Putamen (tissue), 1 donor: ENCODE results near the gene HSPB1.
"Not testable (repeated sequence)": the region's sequence is repeated elsewhere in the genome, so short reads cannot be mapped to it uniquely, and the experiment has no call there.

ENCODE experiments used
- DNase-seq: peaks from one replicate; pipeline ENCODE4 v3.0.0-alpha.2; 2016; ENCODE audit warnings: low spot score

HSPB1 gene

DNA sequence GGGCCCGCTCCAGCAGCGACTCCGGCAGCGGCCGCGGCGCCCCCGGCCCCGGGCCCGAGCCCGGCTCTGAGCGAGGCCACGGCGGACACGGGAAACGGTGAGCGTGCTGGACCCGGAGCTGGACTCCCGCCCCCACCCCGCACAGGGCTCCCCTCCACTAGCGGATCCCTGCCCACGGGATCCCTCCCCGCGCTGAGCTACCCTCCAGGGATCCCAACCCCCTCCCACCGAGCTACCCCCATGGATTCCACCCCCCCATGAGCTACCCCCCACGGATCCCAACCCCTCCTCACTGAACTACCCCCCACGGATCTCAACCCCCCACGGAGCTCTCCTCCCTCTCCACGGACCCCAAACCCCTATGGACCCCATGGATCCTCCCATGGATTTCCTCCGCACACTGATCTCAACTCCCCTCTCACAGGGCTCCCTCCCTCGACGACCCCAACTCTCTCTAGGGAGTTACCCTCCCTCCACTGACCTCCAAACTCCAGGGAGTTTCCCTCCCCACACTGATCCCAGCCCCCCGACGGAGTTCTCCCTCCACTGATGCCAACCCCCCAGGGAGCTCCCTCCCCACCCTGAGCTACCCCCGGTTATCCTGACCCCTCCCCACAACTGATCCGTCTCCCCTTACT is 20.6 kb upstream of the HSPB1 start:
- no peak for DNase-seq

DNA sequence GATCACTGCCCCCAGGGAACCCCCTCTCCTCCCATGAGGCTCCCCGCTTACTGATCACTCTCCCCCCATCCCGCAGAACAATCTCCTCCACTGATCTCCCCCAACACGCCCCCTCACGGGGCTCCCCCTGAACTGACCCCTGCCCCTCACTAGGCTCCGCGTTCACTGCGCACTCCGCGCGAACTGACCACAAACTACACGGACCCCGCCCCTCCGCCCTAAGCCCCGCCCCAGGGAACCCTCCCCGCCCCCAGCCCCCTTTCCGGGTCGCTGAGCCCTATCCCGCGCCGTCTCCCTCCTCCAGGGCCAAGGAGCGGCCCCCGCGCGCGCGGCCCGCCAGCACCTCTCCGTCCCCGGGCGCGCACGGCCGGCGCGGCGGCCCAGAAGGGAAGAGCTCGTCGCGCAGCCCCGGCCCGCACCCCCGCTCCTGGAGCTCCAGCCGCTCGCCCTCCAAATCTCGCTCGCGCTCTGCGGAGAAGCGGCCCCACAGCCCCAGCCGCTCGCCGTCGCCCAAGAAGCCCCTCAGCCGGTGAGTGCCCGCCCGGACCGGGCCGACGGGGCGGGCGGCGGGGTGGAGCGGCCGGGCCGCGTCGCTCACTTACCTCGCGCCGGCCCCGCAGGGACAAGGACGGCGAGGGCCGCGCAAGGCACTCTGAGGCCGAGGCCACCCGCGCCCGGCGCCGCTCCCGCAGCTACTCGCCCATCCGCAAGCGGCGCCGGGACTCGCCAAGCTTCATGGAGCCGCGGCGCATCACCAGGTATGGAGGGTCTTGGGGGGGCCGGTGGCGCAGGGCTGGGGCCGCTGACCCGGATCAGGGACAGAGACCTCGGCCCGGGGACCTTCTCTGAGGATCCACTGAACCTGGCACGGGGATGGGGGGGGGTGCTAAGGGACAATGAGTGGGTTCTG is 19.9 kb upstream of the HSPB1 start:
- no peak for DNase-seq

DNA sequence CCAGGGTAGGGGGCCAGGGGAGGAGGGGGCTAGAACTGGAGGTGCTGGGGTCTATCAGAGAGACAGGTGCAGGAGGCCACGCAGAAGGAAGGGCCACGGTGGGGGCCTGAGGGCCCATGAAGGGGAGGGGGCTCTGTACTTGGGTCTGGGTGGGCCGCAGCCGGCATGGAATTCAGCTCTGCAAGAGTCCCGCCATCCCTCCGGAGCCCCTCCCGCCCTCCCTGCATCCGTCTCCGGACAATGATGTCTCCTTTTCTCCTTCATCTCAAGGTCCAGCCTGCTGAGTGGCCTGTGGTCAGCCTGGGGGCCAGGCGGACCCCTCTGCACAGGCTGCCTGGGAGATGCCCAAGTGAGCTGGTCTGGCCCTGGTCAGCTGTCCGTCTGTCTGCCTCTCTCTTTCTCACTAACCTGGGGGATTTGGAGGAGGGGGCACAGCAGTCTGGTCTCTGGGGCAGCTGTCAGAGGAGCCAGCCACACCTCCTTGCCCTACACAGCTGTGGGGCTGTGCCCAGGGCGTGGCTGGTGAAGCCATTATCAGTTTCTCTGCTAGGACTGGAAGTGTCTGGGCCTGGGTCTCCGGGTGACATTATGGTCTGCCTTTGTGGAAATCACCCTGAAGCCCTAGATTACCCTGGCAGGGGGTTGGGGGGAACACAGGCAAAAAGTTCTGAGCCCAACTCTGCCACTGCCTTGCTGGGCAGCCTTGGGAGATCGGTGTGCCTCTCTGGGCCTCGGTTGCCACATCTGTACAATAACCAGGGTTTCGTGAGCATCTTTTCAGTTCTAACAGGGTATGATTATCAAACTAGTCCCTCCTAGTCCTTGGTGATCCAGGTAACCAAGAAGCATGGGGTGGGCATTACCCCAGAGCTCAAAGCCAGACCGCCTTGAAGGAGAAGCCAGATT is 19.0 kb upstream of the HSPB1 start:
- no peak for DNase-seq

DNA sequence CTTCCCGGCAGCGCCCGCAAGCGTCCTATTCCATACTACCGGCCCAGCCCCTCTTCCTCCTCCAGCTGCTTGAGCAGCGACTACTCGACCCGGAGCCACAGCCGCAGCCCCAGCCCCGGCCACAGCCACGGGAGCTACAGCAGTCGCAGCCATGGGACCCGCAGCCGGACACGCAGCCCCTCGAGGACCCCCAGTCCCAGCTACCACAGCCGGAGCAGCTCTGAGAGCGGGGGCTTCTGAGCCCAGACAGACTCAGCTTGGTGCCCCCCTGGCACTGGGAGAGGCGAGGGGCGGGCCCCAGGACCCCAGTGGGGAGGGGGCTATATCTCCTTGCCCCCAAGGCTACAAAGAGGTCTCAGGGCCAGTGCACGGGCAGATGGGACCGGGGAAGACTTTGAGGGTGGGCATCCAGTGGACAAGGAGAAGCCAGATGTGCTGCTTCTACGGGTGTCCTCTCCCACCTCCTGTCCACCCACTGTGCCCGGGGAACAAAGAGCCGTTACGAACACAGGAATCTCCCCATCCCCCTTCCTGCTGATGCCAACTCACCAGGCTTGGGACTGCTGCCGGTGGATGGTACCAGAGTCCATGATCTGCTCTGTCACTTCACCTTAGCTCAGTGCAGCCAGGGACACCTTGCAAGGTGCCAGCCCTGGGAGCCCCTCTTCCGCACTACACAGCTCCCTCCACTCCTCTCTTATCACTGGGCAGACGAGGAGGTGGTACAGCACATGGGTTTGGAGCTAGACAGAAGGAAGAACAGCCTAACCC is 16.7 kb upstream of the HSPB1 start:
- no peak for DNase-seq

DNA sequence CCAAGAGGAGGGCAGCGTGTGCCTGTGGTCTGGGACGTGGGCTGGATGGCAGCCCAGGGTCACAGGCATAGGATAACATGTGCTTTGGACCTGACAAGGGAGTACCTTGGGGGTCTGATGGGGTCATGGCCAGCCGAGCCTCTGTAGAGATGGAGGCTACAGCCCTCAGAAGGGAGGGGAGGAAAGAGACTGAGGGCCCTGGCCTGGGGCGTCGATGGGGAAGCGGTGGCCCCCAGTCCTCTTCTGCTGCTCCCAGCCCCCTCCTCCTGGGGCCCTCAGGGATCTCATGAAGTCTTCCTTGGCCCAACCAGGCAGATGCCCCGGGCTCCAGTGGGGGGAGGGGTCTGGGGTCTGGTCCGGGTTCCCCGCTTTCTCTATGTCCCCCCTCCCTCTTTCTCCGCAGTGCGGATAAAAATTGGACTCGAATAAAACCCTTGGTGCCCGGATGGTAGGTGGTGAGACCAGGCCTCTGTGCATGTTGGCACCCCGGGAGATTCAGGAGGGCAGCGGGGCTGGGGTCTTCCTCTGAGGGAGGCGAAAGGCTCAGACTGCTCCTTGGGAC is 15.6 kb upstream of the HSPB1 start:
- DNase-seq: no peak

DNA sequence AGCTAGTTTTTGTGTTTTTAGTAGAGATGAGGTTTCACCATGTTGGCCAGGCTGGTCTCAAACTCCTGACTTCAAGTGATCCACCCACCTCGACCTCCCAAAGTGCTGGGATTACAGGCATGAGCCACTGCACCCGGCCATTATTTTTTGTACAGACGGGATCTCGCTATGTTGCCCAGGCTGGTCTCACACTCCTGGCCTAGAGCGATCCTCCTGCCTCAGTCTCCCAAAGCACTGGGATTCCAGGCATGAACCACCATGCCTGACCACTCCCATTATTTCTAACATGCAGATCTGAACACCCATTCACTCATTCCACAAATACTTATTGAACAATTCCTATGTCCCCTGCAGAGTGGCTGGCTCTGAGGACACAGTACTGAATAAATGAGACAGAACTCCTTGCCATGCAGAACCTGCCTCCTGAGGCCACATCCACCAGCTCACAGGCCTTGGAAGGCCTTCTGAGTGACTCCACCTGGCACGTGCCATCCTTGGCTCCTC is 11.6 kb upstream of the HSPB1 start:
- not testable (repeated sequence) for DNase-seq

DNA sequence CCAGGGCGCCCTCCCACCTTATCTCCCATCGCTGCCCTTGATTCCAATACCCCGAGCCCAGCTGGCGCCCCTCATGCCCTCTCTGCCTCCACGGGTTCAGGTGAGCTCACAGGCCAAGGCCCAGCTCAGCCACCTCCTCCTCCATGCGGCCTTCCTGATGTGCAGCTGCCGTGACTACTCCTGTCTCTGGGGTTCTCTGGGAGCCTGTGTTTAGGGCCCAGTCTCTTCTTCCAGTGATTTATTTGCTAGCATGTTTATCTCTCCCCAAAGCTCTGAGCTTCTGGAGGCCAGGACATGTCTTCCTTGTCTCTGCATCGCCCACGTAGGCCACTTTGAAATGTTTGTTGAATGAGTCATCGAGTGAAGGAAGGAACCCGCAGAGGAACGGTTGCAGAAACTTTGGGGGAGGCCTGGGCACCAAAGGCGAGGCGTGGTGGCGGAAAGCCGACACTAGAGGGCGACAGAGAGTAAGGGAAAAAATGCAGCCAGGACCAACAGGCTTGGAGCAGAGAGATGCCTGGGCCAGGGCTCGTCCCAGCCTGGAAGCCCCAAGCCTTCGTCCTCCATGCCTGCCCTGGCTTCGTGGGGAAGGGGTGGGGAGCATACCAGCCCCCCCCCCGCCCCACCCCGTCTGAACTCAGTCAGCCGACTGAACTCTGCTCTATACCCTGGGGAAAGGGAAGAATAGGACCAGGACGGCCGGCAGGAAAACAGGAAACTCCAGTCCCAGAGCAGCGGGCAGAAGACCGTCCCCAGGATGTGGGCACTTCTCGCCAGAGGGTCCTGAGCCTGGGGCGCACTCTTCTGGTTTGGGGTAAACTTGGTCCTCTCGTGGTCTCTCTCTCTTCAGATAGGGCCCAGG is 10.9 kb upstream of the HSPB1 start:
- peak; percentile 92 for DNase-seq

DNA sequence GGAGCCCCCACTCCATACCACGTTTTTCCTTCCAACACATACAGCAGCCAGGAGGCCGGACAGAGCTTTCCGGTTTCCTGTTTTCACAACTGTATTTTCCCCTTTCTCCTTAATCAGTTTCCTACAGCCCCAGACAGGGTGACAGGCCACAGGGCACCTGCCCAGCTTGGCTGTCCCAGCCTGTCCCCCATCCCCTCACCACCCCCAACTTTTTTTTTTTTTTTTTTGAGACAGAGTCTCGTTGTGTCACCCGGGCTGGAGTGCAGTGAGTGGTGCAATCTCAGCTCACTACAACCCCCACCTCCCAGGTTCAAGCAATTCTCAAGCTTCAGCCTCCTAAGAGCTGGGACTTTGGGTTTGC is 10.3 kb upstream of the HSPB1 start:
- no peak for DNase-seq

DNA sequence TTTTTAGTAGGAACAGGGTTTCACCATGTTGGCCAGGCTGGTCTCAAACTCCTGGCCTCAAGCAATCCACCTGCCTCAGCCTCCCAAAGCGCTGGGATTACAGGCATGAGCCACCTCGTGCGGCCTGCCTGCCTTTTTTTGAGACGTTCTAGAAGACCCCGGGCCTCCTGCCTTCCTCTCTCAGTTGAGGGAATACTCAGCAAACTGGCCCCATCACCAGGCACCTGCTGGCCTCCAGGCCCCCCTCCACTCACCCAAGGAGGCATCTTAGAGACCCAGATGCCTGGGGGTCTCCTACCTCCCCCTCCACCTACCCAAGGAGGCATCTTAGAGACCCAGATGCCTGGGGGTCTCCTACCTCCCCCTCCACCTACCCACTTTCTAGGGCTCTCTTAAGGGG is 9.6 kb upstream of the HSPB1 start:
- not testable (repeated sequence) for DNase-seq

DNA sequence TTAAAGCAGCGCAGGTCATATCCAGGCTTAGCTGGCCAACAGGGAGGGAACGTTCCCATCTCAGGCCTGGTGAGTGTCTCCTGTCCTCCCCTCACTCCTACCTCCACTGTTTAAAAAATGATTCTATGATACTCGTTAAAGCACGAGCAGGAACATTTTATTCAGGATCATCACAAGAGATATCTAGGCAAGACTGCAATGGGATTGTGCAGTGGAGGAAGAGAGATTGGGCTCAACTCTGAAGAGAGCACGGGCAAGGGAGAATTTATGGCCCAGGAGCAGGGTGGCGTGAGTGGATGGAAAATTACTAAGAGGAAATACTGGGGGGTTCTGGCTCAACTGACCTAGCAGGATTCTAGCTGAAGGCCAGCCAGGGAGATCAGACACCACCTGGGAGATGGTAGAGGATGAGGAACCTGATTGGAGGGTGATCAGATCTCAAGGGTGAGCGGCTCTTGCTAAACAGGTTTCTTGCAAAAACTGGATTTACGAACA is 9.0 kb upstream of the HSPB1 start:
- no peak for DNase-seq

DNA sequence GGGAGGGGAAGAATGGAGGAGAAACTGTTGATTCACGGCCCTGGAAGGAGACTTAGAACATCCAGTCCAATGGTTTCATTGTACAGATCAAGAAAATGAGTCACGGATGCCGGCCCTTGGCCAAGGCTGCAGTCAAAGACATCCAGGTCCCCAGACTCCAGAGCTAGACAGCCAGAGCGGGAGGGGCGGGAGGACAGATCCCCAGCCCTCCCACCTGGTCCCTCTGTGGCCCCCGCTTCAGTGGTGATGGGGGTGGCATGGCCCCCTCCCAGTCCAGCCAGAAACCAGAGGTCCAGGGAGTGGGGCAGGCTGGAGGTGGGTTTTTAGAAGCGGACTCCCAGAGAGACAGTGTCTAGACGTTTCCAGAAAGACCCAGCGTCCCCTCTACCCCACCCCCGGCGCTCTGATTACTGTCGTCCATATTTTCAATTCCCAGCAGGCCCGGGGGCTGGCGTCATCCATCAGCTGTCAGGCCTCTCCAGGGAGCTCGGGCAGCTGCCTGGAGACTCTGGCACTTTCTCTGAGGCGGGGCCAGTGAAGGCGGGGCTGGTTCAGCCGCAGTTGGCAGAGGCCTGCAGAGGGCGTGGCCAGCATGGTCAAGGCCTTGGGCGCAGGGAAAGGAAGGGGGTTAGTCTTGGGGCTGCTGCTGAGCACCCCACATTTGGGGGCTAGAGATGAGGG is 8.0 kb upstream of the HSPB1 start:
- DNase-seq: peak; percentile 94

DNA sequence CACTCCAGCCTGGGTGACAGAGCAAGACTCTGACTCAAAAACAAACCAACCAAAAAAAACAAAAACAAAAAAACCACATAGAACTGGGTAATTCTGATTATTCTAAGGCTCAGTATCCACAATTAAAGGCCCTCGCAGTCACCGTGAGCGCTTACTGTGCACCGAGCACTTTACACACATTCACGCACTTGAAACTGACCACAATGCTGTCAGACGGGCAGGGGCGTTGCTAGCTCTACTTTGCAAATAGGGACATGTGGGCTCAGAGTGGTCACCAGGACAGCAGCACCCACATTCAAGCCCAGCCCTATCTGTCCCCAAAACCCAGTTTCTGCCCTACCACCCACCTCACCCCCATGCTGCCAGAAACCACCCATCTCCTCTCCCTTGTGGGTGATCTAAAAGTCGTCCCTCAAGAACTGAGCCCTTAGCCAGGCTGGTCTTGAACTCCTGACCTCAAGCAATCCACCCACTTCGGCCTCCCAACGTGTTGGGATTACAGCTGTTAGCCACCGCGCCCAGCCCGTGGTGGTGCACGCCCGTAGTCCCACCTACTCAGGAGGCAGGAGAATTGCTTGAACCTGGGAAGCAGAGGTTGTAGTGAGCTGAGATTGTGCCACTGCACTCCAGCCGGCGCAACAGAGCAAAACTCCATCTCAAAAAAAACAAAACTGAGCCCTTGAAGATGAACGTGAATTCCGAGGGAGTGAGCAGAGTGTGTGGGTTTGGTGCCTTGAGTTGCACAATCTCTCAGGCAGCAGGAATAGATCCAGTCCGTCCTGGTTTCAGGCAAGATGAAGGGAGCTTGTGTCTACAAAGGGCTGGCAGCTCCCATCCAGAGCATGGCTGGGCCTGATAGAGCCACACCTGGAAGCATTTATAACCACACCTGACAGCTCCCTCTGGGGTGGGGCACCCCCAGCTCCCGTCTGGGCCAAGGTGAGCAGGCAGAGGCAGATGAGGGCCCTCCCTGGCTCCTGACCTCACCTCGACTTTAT is 5.4 kb upstream of the HSPB1 start:
- DNase-seq: no peak

DNA sequence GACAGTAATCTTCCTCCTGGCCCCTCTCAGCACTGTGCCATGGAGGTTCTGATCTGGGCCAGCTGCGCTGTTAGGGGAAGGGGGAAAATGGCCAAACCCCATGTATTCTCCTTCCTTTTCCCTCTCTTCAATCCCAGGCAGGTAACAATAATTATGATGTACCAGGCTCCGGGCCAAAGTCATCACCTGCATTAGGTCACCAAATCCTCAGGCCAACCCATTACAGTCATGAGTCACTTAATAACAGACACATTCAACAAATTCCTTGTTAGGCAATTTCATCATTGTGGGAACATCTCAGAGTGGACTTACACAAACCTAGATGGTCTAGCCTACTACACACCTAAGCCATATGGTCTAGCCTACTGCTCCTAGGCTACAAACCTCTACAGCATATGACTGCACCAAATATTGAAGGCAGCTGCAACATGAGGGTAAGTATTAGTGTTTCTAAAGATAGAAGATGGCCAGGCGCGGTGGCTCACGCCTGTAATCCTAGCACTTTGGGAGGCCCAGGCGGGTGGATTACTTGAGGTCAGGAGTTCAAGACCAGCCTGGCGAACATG is 2.2 kb upstream of the HSPB1 start:
- DNase-seq: no peak

DNA sequence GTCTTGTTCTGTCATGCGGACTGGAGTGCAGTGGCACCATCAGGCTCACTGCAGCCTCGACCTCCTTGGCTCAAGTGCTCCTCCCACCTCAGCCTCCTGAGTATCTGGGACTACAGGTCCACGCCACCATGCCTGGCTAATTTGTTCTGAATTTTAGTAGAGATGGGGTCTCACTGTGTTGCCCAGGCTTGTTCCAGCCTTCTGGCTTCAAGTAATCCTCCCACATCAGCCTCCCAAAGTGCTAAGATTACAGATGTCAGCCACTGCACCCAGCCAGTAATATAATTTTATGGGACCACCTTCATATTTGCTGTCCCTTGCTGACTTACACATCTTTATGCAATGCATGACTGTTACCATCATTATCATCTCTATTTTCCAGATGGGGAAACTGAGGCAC is 1.5 kb upstream of the HSPB1 start:
- no peak for DNase-seq

DNA sequence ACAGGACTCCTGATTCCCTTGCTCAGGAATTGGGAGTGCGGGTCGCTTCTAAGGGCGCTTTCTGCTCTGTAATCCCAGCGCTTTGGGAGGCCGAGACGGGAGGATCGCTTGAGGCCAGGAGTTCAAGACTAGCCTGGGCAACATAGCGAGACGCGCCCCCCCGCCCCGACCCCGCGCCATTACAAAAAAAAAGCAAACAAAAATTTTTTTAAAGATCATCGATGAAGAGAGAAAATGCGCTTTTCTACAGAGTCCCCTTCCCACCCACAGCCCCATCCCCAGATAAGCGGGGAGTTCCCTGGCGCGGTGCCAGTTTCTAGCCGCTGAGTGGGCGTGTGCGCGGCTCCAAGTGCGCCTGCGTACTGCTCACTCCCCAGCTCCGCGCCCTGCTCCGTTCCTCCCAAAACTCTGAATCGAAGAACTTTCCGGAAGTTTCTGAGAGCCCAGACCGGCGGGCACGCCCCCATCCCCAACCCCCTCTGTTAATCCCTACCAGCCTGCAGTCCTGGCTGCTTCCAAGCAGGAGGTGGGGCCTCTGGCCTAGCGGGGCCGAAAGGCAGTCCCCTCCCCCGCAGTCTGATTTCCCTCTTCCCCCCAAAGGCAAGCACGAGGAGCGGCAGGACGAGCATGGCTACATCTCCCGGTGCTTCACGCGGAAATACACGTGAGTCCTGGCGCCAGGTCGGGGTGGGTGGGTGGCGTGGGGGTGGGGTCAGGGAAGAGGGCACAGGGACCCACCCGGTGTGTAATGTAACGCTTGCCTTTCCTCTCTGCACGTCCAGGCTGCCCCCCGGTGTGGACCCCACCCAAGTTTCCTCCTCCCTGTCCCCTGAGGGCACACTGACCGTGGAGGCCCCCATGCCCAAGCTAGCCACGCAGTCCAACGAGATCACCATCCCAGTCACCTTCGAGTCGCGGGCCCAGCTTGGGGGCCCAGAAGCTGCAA is 1.0 kb downstream of the HSPB1 start:
- no peak for DNase-seq

DNA sequence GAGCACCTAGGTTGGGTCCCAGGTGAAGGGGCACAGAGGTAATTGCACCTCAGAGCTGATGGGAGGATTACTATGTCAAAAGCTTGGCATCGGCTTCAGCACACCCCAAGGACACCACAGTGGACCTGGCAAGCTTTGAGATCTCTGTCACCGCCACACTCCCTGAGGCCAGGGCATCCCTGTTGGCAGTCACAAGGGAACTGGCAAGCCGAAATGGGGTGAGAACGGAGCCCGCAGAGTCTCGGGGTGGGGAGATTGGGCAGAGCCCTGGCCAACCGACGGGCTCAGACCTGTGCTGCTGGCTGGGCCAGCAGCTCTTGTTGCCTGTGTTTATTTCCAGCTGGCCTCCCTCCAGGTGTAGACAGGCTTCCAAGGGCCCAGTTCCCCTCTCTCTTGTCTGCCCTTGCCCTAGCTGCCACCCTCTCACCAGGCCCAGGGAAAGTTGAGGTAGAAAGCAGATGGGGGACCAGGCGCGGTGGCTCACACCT is 2.5 kb downstream of the HSPB1 start:
- DNase-seq: peak; percentile 81

DNA sequence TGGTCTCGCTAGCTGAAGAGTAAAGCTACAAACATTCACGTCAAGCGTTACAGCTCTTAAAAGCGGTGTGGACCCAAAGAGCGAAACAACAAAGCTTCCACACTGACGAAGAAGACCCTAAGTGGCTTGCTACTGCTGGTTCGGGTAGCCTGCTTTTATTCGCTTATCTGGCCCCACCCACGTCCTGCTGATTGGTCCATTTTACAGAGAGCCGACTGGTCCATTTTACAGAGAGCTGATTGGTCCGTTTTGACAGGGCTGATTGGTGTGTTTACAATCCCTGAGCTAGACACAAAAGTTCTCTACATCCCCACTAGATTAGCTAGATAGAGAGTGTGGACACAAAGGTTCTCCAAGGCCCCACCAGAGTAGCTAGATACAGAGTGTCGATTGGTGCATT is 6.4 kb downstream of the HSPB1 start:
- not testable (repeated sequence) for DNase-seq
